OCI-LY7 (cell line): ENCODE results near the gene CCDC74B. TPM values are rescaled to one million over a fixed set of nuclear protein-coding genes. Genes with fewer than 3 reads are reported as not detected.
"Not testable (repeated sequence)": the region's sequence is repeated elsewhere in the genome, so short reads cannot be mapped to it uniquely, and the experiment has no call there.

Experiments used
- BruUV-seq: library from RNA; stranded (reverse); fragments of 400-500 nt; replicated peaks from 2 replicates; lab custom pipeline; 2021; lab: Mats Ljungman, UMichigan
- CTCF ChIA-PET: fragments of 300-600 bp; sonication (Branson Sonifier 250); formaldehyde crosslinking; loops from one replicate; lab custom pipeline; 2022; ENCODE audit warnings: antibody characterized with exemption; ENCODE audit not compliant: unreplicated experiment; lab: Charles Lee
- POLR2A ChIA-PET: fragments of 300-600 bp; sonication (Branson Sonifier 250); formaldehyde crosslinking; loops from one replicate; lab custom pipeline; 2022; ENCODE audit warnings: antibody characterized with exemption; lab: Charles Lee
- DNase-seq: peaks from one replicate; pipeline ENCODE4 v3.0.0-alpha.2; 2015; ENCODE audit warnings: low spot score
- H2AFZ ChIP-seq: fragments of 200-600 bp; sonication (generic), shearing (Covaris generic); 2 replicates; pipeline ENCODE4 v1.6.1; 2014; ENCODE audit warnings: mild to moderate bottlenecking, antibody characterized with exemption, low read length, moderate library complexity
- H3K27ac ChIP-seq: fragments of 200-600 bp; sonication (generic); 2 replicates; pipeline ENCODE4 v1.5.1; 2014; ENCODE audit warnings: mixed run types, low read depth, mild to moderate bottlenecking, moderate library complexity, low read length, inconsistent platforms; ENCODE audit not compliant: poor library complexity, severe bottlenecking
- H3K36me3 ChIP-seq: fragments of 200-600 bp; sonication (generic); 2 replicates; pipeline ENCODE4 v1.6.1; 2014; ENCODE audit warnings: mild to moderate bottlenecking, antibody characterized with exemption, low read length, moderate library complexity, mixed read lengths; ENCODE audit not compliant: insufficient read depth
- H3K4me1 ChIP-seq: fragments of 200-600 bp; sonication (generic); 2 replicates; pipeline ENCODE4 v1.5.1; 2014; ENCODE audit warnings: mild to moderate bottlenecking, low read length; ENCODE audit not compliant: insufficient read depth, poor library complexity, severe bottlenecking
- H3K4me2 ChIP-seq: fragments of 200-600 bp; sonication (generic); 2 replicates; pipeline ENCODE4 v1.6.1; 2014; ENCODE audit warnings: mild to moderate bottlenecking, low read length
- H3K4me3 ChIP-seq: fragments of 200-600 bp; sonication (generic); 2 replicates; pipeline ENCODE4 v1.5.1; 2014; ENCODE audit warnings: mild to moderate bottlenecking, low read depth, low read length; ENCODE audit not compliant: poor library complexity, severe bottlenecking
- H3K79me2 ChIP-seq: fragments of 200-600 bp; sonication (generic); 2 replicates; pipeline ENCODE4 v1.6.1; 2016; ENCODE audit warnings: low read depth, mild to moderate bottlenecking, low read length, moderate library complexity, mixed read lengths; ENCODE audit not compliant: insufficient read depth
- H3K9me2 ChIP-seq: fragments of 200-600 bp; sonication (generic); 2 replicates; pipeline ENCODE4 v1.6.1; 2016; ENCODE audit warnings: mild to moderate bottlenecking, low read length, mixed read lengths; ENCODE audit not compliant: insufficient read depth
- H3K9me3 ChIP-seq: fragments of 200-600 bp; sonication (generic); 2 replicates; pipeline ENCODE4 v1.6.1; 2014; ENCODE audit warnings: mild to moderate bottlenecking, mixed run types, low read length, mixed read lengths
- H4K20me1 ChIP-seq: fragments of 200-600 bp; sonication (generic); 2 replicates; pipeline ENCODE4 v1.6.1; 2014; ENCODE audit warnings: mild to moderate bottlenecking, antibody characterized with exemption, low read length, moderate library complexity, mixed read lengths; ENCODE audit not compliant: insufficient read depth
- EZH2phosphoT487 ChIP-seq: fragments of 200-600 bp; sonication (generic); IDR thresholded peaks from 2 replicates; pipeline ENCODE4 v1.6.1; 2018; ENCODE audit warnings: low read depth, borderline replicate concordance, mild to moderate bottlenecking, mixed run types, antibody characterized with exemption, low read length, moderate library complexity, mixed read lengths
- intact Hi-C: fragments of 100-400 bp; cut with micrococcal nuclease; formaldehyde crosslinking; loops from one replicate; pipeline ENCODE4 v1.10.0; 2022; ENCODE audit not compliant: unreplicated experiment
- total RNA-seq, 2 experiments: library from RNA; depleted of rRNA in 1 of 2; stranded (reverse); fragments of >200 nt in 1 of 2; shearing (Covaris generic) in 1 of 2; gene quantifications; 2 replicates each; pipeline ENCODE4 v1.2.3, GENCODE V29; 2014 to 2022

CCDC74B gene
- total RNA-seq, 2 experiments from 2014 or later = 2.4 to 2.6 TPM

DNA sequence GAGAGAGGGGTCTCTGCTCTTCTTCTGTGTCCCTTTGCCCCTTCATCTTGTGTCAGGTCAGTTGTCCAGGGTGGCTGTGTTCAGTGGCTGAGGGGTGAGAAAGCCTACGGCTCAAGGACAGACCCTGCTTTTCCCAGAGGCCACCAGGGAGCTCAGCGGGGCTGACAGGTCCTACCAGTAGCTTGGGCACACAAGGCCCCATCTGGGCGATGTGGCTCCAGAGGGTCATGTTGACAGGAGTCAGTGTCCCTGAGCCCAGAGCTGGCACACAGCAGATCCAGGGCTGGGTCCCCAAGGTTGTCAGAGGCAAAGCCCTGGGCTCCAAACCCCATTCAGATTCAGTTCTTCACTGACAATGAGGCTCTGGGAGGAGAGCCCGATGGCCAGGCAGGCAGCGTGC is 7.8 kb downstream of the CCDC74B start:
- H3K4me3 ChIP-seq = not testable (repeated sequence)

DNA sequence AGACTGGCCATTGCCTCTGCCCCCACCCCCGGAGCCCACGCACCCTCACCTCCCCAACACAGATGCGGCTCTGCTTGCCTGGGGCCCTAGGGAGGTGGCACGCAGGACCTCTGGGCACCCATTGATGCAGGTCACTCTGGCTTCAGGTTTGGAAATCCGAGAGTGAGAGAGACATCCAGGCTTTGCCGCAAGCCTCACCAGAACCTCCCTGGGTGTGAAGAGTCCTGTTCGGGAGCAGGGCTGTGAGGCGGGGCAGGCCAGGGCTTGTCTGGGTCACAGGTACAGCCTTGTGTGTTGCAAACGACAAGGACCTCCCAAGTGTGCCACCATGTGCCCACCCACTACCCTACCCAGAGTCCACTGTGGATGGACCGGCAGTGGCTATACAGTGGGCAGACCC is 8.4 kb downstream of the CCDC74B start:
- H3K9me3 ChIP-seq, POLR2A ChIA-PET, H3K4me1 ChIP-seq, H3K9me2 ChIP-seq, BruUV-seq, H3K36me3 ChIP-seq, H3K4me3 ChIP-seq, H4K20me1 ChIP-seq, CTCF ChIA-PET, intact Hi-C loops, H3K4me2 ChIP-seq, H3K27ac ChIP-seq, DNase-seq, H2AFZ ChIP-seq, H3K79me2 ChIP-seq: not testable (repeated sequence)

More for the DNA sequence above, 7.8 kb downstream of the CCDC74B start:
- H2AFZ ChIP-seq, POLR2A ChIA-PET, H3K4me2 ChIP-seq, H3K79me2 ChIP-seq, H4K20me1 ChIP-seq, DNase-seq, H3K36me3 ChIP-seq, intact Hi-C loops, H3K27ac ChIP-seq, H3K9me3 ChIP-seq, H3K4me1 ChIP-seq, BruUV-seq, H3K9me2 ChIP-seq, CTCF ChIA-PET: not testable (repeated sequence)

DNA sequence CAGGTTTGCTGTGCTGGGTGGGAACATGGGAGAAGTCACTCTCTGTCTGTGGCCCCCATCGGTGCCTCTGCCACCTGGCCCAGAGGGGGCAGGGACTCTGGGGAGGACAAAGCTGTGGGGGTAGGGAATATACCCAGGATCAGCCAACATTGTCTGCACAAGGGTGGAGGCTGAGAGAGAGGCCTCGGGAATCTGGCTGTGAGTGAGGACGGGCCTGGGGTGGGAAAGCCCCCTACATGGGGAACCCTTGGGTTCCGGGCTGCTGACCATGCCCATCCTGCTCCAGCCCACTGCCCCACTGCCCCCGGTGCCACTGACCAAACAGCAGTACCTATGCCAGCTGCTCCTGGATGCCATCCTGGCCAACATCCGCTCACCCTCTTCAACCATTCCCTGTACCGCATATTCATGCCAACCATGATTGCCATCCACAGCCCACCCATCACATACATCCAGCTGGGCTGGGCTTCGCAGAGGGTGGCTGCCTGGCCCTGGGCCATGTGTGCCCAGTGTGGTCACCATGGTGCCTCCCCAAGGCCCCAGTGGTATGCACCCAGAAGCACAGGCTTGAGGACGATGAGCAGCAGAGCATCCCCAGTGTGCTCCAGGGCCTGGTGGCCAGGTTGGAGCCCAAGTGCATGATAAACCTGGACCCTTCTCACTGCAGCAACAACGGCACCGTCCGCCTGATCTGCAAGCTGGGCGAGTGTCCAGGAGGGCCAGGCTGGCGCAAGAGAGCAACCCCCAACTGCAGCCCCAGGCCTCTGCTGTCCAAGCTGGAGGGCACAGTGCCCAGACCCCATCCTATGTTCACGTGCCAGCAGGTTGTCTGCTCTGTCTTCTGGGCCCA is 9.0 kb downstream of the CCDC74B start:
- intact Hi-C loops = no loop called here
- Histone ChIP-seq H3K4me1 (no peaks in the 10 kb centered on the region), H3K36me3 (no peaks in the 10 kb centered on the region), H4K20me1 (no peaks in the 10 kb centered on the region), H3K79me2 (no peaks in the 10 kb centered on the region), H3K4me3 (no peak overlapping the region), H3K9me3 (no peaks in the 10 kb centered on the region), H3K4me2 (no peak overlapping the region), H3K27ac (no peak overlapping the region), H2AFZ (no peak overlapping the region), H3K9me2 (no peaks in the 10 kb centered on the region)
- no peak for DNase-seq
- ChIA-PET CTCF (no interaction called here), POLR2A (no interaction called here)
- BruUV-seq = no TSS peak
- no peak for TF ChIP-seq EZH2phosphoT487

DNA sequence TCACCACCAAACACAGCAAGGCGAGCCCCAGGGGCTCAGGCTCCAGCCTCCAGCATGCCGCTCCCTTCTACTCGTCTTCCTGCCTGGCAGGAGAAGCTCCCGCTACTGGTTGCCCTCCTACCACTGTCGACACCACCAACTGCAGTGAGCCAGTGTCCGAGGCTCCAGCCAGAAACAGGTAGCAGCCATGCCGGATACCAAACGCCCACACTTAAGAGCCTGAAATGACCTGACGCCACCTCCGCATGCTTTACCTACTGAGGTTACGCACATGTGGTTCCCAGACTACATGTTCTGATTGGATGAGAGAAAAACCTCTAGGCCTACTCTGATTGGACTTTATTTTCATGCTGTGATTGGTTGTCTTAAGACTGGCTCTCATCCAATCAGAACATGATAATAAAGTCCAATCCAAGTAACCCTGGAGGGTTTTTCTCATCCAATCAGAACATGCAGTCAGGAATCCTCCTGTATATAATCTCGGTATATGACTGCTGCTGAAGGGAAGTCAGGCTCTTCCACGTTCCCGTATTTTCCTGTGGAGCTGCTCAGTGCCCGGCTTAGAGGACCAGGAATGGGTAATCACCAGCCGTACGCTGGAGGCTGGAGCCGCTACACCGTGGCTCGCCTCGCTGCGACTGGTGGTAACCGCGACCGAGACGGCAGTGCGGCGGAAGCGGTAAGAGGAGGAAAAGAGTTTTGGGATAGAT is 15.6 kb downstream of the CCDC74B start, which contains the start of gene POTEF:
TSS of gene POTEF (minus strand) at position 103 of the 710 bp plus-strand sequence. CDS start 8,707 bp downstream, outside the sequence.
- POLR2A ChIA-PET, BruUV-seq, CTCF ChIA-PET, DNase-seq, H3K27ac ChIP-seq, H4K20me1 ChIP-seq, H3K79me2 ChIP-seq, H2AFZ ChIP-seq, H3K4me1 ChIP-seq, H3K36me3 ChIP-seq, intact Hi-C loops, H3K9me3 ChIP-seq, H3K4me2 ChIP-seq, H3K9me2 ChIP-seq, H3K4me3 ChIP-seq: not testable (repeated sequence)

DNA sequence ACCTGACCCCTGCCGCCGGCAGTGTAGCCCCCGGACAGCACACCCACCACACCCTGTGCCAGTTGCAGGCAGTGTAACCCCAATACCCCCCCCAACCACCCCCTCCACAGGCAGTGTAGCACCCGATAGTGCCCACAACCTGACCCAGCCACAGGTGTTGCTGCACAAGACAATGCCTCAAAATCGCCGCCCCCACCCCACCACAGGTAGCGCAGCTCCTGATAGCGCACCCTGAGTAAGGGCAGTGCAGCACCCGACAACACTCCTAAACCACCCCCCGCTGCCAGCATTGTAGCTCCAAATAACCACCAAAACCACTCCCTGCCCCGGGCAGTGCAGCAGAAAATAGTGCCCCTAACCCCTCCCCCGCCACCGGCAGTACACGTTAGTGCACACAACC is 16.4 kb downstream of the CCDC74B start:
- H2AFZ ChIP-seq, POLR2A ChIA-PET, BruUV-seq: not testable (repeated sequence)

DNA sequence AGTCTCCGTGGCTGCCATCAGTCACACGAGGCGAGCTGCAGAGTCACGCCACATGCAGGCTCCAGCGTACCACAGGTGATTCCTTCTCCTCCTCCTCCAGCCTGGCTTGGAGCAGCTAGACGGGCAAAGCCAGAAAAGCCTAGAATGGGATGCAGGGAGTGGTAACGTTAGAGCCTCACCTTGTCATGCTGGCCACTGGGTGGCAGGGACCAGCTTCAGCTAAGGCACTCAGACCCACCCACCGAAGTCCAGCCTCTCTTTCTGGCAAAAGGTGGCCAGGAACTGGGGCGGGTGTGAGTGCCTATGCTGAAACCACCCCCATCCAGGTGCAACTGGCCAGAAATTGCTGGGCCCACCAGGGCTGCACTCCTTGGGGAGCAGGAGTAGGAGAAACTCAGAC is 17.2 kb downstream of the CCDC74B start:
- H3K9me2 ChIP-seq, H4K20me1 ChIP-seq, H3K4me3 ChIP-seq, H3K4me2 ChIP-seq, H3K4me1 ChIP-seq, POLR2A ChIA-PET, BruUV-seq, CTCF ChIA-PET, intact Hi-C loops, H3K9me3 ChIP-seq, H3K36me3 ChIP-seq, H3K27ac ChIP-seq, H3K79me2 ChIP-seq, H2AFZ ChIP-seq, DNase-seq: not testable (repeated sequence)

More for the DNA sequence above, 16.4 kb downstream of the CCDC74B start:
- H3K4me2 ChIP-seq, H3K4me3 ChIP-seq, H3K9me3 ChIP-seq, H3K79me2 ChIP-seq, intact Hi-C loops, H3K36me3 ChIP-seq, H3K4me1 ChIP-seq, H3K9me2 ChIP-seq, DNase-seq, CTCF ChIA-PET, H4K20me1 ChIP-seq, H3K27ac ChIP-seq: not testable (repeated sequence)
